Gastrocnemius medialis (tissue), 4 donors: ENCODE data around the gene EFCC1. TPM values are rescaled to one million over a fixed set of nuclear protein-coding genes. Genes with fewer than 3 reads are reported as not detected.

Experiments
- ATAC-seq, 2 donors: fragments of 150-250 bp; one replicate each; pipeline ENCODE4 v1.9.1; 2016
- DNase-seq, 2 donors: peaks; one replicate each; pipeline ENCODE4 v3.0.0-alpha.2; 2019
- H3K27ac ChIP-seq, 4 donors: fragments of 200-600 bp; sonication (generic); 1 replicate in 1 of 4; 2 replicates in 3 of 4; pipeline ENCODE4 v1.5.1; 2016 to 2018; ENCODE audit warnings: mild to moderate bottlenecking in 2 of 4, moderate library complexity in 1 of 4
- H3K27me3 ChIP-seq, 3 donors: fragments of 200-600 bp; sonication (generic) in 2 of 3; 1 replicate in 1 of 3; 2 replicates in 2 of 3; pipeline versions ENCODE4 v1.5.1 to v1.6.0; 2016 to 2019; ENCODE audit warnings: mild to moderate bottlenecking in 1 of 3, moderate library complexity in 1 of 3
- H3K36me3 ChIP-seq, 2 donors: fragments of 200-600 bp; sonication (generic) in 1 of 2; one replicate each; pipeline ENCODE4 v1.5.1; 2017 to 2018
- H3K4me1 ChIP-seq, 2 donors: fragments of 200-600 bp; sonication (generic) in 1 of 2; one replicate each; pipeline ENCODE4 v1.5.1; 2016 to 2017; ENCODE audit warnings: mild to moderate bottlenecking in 2 of 2
- H3K4me3 ChIP-seq, 4 donors: fragments of 200-600 bp; sonication (generic) in 3 of 4; 1 replicate in 1 of 4; 2 replicates in 3 of 4; pipeline ENCODE4 v1.5.1; 2016 to 2019; ENCODE audit warnings: mild to moderate bottlenecking in 2 of 4
- H3K9me3 ChIP-seq, 3 donors: fragments of 200-600 bp; sonication (generic) in 2 of 3; 1 replicate in 1 of 3; 2 replicates in 2 of 3; pipeline ENCODE4 v1.5.1; 2016 to 2019
- POLR2A ChIP-seq, 2 donors: fragments of 450-650 bp; IDR thresholded peaks; one replicate each; pipeline ENCODE4 v1.6.1; 2017; ENCODE audit warnings: antibody characterized with exemption in 2 of 2, mild to moderate bottlenecking in 2 of 2, moderate library complexity in 2 of 2
- in situ Hi-C, 4 donors: fragments of 200-750 bp; cut with MboI; loops; one replicate each; pipeline versions ENCODE4 v1.15.0 to v1.8.0; 2017; ENCODE audit warnings: low sequenced_read_pairs in 4 of 4
- intact Hi-C: fragments of 100-400 bp; cut with DNase I; formaldehyde crosslinking; loops from one replicate; pipeline ENCODE4 v1.15.1; 2023; ENCODE audit warnings: low total_unique reads
- total RNA-seq, 4 donors: library from RNA; depleted of rRNA; stranded (reverse); fragments of >200 nt; gene quantifications; one replicate each; pipeline versions ENCODE4 v1.1.0 to v1.2.3, GENCODE V29; 2016
- TF ChIP-seq, protein P1 (sequence below), 5 experiments: fragments of 450-650 bp in 3 of 5; fragments of 200-600 bp in 2 of 5; sonication (generic) in 2 of 5; IDR thresholded peaks in 4 of 5; conservative IDR thresholded peaks in 1 of 5; 1 replicate in 4 of 5; 2 replicates in 1 of 5; pipeline ENCODE4 v1.5.1; 2016 to 2019; ENCODE audit warnings: antibody characterized with exemption in 5 of 5, mild to moderate bottlenecking in 3 of 5, moderate library complexity in 3 of 5

The EFCC1 gene
- total RNA-seq, 4 donors from 2014 or later = 0.26 to 1.2 (median 0.45) TPM

- Histone ChIP-seq H3K27ac (peak overlapping the region; percentile 62 to 71 (median 68)), H3K9me3 (no peaks in the 10 kb centered on the region), H3K27me3 (no peaks in the 10 kb centered on the region), H3K36me3 (no peaks in the 10 kb centered on the region), H3K4me3 (no peak overlapping the region), H3K4me1 (peaks cover 16 to 24% of the 10 kb centered on the region in 2 donors)
- in situ Hi-C loops = no loop called here
- intact Hi-C loops = no loop called here
- no peak for TF ChIP-seq POLR2A (IDR thresholded peaks at IDR 0.05)
- TF ChIP-seq, protein P1, sequence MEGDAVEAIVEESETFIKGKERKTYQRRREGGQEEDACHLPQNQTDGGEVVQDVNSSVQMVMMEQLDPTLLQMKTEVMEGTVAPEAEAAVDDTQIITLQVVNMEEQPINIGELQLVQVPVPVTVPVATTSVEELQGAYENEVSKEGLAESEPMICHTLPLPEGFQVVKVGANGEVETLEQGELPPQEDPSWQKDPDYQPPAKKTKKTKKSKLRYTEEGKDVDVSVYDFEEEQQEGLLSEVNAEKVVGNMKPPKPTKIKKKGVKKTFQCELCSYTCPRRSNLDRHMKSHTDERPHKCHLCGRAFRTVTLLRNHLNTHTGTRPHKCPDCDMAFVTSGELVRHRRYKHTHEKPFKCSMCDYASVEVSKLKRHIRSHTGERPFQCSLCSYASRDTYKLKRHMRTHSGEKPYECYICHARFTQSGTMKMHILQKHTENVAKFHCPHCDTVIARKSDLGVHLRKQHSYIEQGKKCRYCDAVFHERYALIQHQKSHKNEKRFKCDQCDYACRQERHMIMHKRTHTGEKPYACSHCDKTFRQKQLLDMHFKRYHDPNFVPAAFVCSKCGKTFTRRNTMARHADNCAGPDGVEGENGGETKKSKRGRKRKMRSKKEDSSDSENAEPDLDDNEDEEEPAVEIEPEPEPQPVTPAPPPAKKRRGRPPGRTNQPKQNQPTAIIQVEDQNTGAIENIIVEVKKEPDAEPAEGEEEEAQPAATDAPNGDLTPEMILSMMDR (IDR thresholded peaks at IDR 0.05 in 4 of 5, conservative IDR thresholded peaks at IDR 0.05 in 1 of 5) = no peak
- no peak for DNase-seq
- no peak for ATAC-seq
Measured at GRCh38 chr3:129017484-129017899, 16.4 kb downstream of the EFCC1 start.

- Histone ChIP-seq H3K27me3 (no peaks in the 10 kb centered on the region), H3K4me1 (peaks cover 18 to 24% of the 10 kb centered on the region in 2 donors), H3K4me3 (no peak overlapping the region), H3K36me3 (no peaks in the 10 kb centered on the region), H3K9me3 (no peaks in the 10 kb centered on the region), H3K27ac (peak overlapping the region in 3 of 4 donors; percentile 62 to 71 (median 71))
- intact Hi-C loops (no loop called here), in situ Hi-C loops (no loop called here)
- ATAC-seq = no peak
- TF ChIP-seq, protein P1 (IDR thresholded peaks at IDR 0.05 in 4 of 5, conservative IDR thresholded peaks at IDR 0.05 in 1 of 5) = no peak
- TF ChIP-seq POLR2A (IDR thresholded peaks at IDR 0.05) = no peak
- DNase-seq = no peak
Measured at GRCh38 chr3:129018271-129018670, 17.2 kb downstream of the EFCC1 start.

- intact Hi-C loops = no loop called here
- Histone ChIP-seq H3K4me1 (peaks cover 18 to 24% of the 10 kb centered on the region in 2 donors), H3K4me3 (no peak overlapping the region), H3K9me3 (no peaks in the 10 kb centered on the region), H3K27me3 (no peaks in the 10 kb centered on the region), H3K36me3 (no peaks in the 10 kb centered on the region), H3K27ac (peak overlapping the region in 2 of 4 donors; percentile 62 to 71)
- no peak for ATAC-seq
- in situ Hi-C loops = no loop called here
- TF ChIP-seq POLR2A (IDR thresholded peaks at IDR 0.05) = no peak
- TF ChIP-seq, protein P1 (IDR thresholded peaks at IDR 0.05 in 4 of 5, conservative IDR thresholded peaks at IDR 0.05 in 1 of 5) = no peak
- no peak for DNase-seq
Measured at GRCh38 chr3:129018751-129019150, 17.6 kb downstream of the EFCC1 start.

- no peak overlapping the region for H3K4me3 ChIP-seq
- H3K4me1 ChIP-seq = peaks cover 18 to 24% of the 10 kb centered on the region in 2 donors
- H3K27ac ChIP-seq = no peak overlapping the region
- ATAC-seq (no peak), DNase-seq (no peak)
- no peaks in the 10 kb centered on the region for H3K9me3 ChIP-seq
- no peaks in the 10 kb centered on the region for H3K27me3 ChIP-seq
- TF ChIP-seq, protein P1 (IDR thresholded peaks at IDR 0.05 in 4 of 5, conservative IDR thresholded peaks at IDR 0.05 in 1 of 5) = no peak
- in situ Hi-C loops (no loop called here), intact Hi-C loops (no loop called here)
- H3K36me3 ChIP-seq = no peaks in the 10 kb centered on the region
Measured at GRCh38 chr3:129019266-129019665, 18.2 kb downstream of the EFCC1 start.

DNA sequence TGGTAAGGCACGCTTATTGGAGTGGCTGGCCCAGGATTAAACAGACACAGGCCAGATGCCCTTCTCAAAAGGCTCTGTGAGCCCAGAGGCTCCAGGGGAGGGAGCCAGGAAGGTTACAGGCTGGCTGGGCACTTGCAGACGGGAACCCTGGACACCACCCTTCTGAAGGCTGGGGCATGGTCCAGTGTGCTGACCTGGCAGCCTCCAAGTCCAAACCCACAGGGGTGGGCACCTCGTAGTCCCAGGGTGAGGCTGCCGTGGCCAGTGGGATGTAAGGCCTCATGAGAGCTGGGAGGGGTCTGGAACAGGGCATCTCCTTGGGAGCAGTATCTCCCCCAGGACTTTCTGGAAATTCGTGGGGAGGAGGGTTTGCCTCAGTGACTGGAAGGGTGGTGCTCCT, 19.6 kb downstream of the EFCC1 start:
- ATAC-seq = no peak
- no peaks in the 10 kb centered on the region for H3K27me3 ChIP-seq
- no peak overlapping the region for H3K4me3 ChIP-seq
- H3K9me3 ChIP-seq = no peaks in the 10 kb centered on the region
- peaks cover 23 to 26% of the 10 kb centered on the region in 2 donors for H3K4me1 ChIP-seq
- DNase-seq = no peak
- intact Hi-C loops (no loop called here), in situ Hi-C loops (no loop called here)
- H3K36me3 ChIP-seq = no peaks in the 10 kb centered on the region
- H3K27ac ChIP-seq = no peak overlapping the region
- TF ChIP-seq, protein P1 (IDR thresholded peaks at IDR 0.05 in 4 of 5, conservative IDR thresholded peaks at IDR 0.05 in 1 of 5) = no peak
- no peak for TF ChIP-seq POLR2A (IDR thresholded peaks at IDR 0.05)
